Right lobe of liver (tissue), 4 donors: ENCODE results near the gene OBP2A.
"Not testable (repeated sequence)": the region's sequence is repeated elsewhere in the genome, so short reads cannot be mapped to it uniquely, and the experiment has no call there.

Source experiments
- CTCF ChIP-seq, 4 donors: fragments of 200-600 bp in 3 of 4; fragments of 450-650 bp in 1 of 4; IDR thresholded peaks; one replicate each; pipeline versions ENCODE4 v1.5.1 to v1.8.0; 2016 to 2022; ENCODE audit warnings: antibody characterized with exemption in 4 of 4, mild to moderate bottlenecking in 2 of 4
- POLR2A ChIP-seq: fragments of 450-650 bp; IDR thresholded peaks from one replicate; pipeline ENCODE4 v1.6.1; 2017; ENCODE audit warnings: antibody characterized with exemption, mild to moderate bottlenecking
- donor health status: DM: no; HTN: no; CAD: no.
- donor health status: DM: no; HTN: no; CAD: no.
- donor health status: DM: no; HTN: yes; CAD: no.

- TF ChIP-seq CTCF (IDR thresholded peaks at IDR 0.05); POLR2A: not testable (repeated sequence)
These were observed at the start of gene OBP2A for GRCh38 chr9:135545646-135546176.
